Measurements from ENCODE around the gene HTR1B. TPM values are rescaled to one million over a fixed set of nuclear protein-coding genes. Genes with fewer than 3 reads are reported as not detected.
A peak's percentile ranks its signal among the peaks of the same experiment; 100 is the strongest.

Gene HTR1B
- under 1 TPM; 0.07 to 0.40 (median 0.28) TPM for polyA plus RNA-seq (ENCODE audit: insufficient read length in 4 of 4)

GRCh38 chr6:77463308-77463860 is at the start of gene HTR1B:
Gene HTR1B, minus strand, starts transcription at chr6:77463491. Its CDS starts 88 bp downstream, at chr6:77463403.
- no peak for DNase-seq (ENCODE audit: low read depth in 4 of 4, low spot score in 3 of 4)

- no peak for DNase-seq (ENCODE audit: low read depth in 4 of 4, low spot score in 3 of 4)
Measured at GRCh38 chr6:77512554-77512953, 49.3 kb upstream of the HTR1B start.

- DNase-seq (ENCODE audit: low read depth in 4 of 4, low spot score in 3 of 4) = no peak
Measured at GRCh38 chr6:77511860-77512259, 48.6 kb upstream of the HTR1B start.

GRCh38 chr6:77502981-77503380 is 39.7 kb upstream of the HTR1B start:
- no peak for DNase-seq (ENCODE audit: low read depth in 4 of 4, low spot score in 3 of 4)

- no peak for DNase-seq (ENCODE audit: low read depth in 4 of 4, low spot score in 3 of 4)
Measured at GRCh38 chr6:77492530-77492929, 29.2 kb upstream of the HTR1B start.

- no peak for DNase-seq (ENCODE audit: low read depth in 4 of 4, low spot score in 3 of 4)
Measured at GRCh38 chr6:77487808-77488425, 24.6 kb upstream of the HTR1B start.

- no peak for DNase-seq (ENCODE audit: low read depth in 4 of 4, low spot score in 3 of 4)
Measured at GRCh38 chr6:77482981-77483380, 19.7 kb upstream of the HTR1B start.

GRCh38 chr6:77474973-77475372 is 11.7 kb upstream of the HTR1B start:
- DNase-seq (ENCODE audit: low read depth in 4 of 4, low spot score in 3 of 4) = no peak

- no peak for DNase-seq (ENCODE audit: low read depth in 4 of 4, low spot score in 3 of 4)
Measured at GRCh38 chr6:77474286-77474956, 11.1 kb upstream of the HTR1B start.

GRCh38 chr6:77470983-77471382 is 7.7 kb upstream of the HTR1B start:
- DNase-seq (ENCODE audit: low read depth in 4 of 4, low spot score in 3 of 4) = no peak

- no peak for DNase-seq (ENCODE audit: low read depth in 4 of 4, low spot score in 3 of 4)
Measured at GRCh38 chr6:77468939-77469338, 5.6 kb upstream of the HTR1B start.

- DNase-seq (ENCODE audit: low read depth in 4 of 4, low spot score in 3 of 4) = no peak
Measured at GRCh38 chr6:77466451-77467437, 3.5 kb upstream of the HTR1B start.

- DNase-seq (ENCODE audit: low read depth in 4 of 4, low spot score in 3 of 4) = peak in 1 of 4 donors; percentile 54
Measured at GRCh38 chr6:77466055-77466450, 2.8 kb upstream of the HTR1B start.

- DNase-seq (ENCODE audit: low read depth in 4 of 4, low spot score in 3 of 4) = no peak
Measured at GRCh38 chr6:77464495-77464867, 1.2 kb upstream of the HTR1B start.

- no peak for DNase-seq (ENCODE audit: low read depth in 4 of 4, low spot score in 3 of 4)
Measured at GRCh38 chr6:77463861-77464494, 687 bp upstream of the HTR1B start.

- DNase-seq (ENCODE audit: low read depth in 4 of 4, low spot score in 3 of 4) = no peak
Measured at GRCh38 chr6:77462359-77463307, 658 bp downstream of the HTR1B start.

GRCh38 chr6:77461796-77462195 is 1.5 kb downstream of the HTR1B start:
- no peak for DNase-seq (ENCODE audit: low read depth in 4 of 4, low spot score in 3 of 4)

GRCh38 chr6:77458421-77458820 is 4.9 kb downstream of the HTR1B start:
- no peak for DNase-seq (ENCODE audit: low read depth in 4 of 4, low spot score in 3 of 4)

GRCh38 chr6:77457720-77458349 is 5.5 kb downstream of the HTR1B start:
- peak in 1 of 4 donors; percentile 45 for DNase-seq (ENCODE audit: low read depth in 4 of 4, low spot score in 3 of 4)
